HuH-7 (cell line): ENCODE measurements around the gene HAAO.
"Not testable (repeated sequence)": the region's sequence is repeated elsewhere in the genome, so short reads cannot be mapped to it uniquely, and the experiment has no call there.

Experiments used
- DNase-seq: peaks from one replicate; pipeline ENCODE4 v3.0.0; 2011; ENCODE audit warnings: low spot score

HAAO gene

GRCh38 chr2:42747422-42747821 lies 45.0 kb downstream of the HAAO start:
- DNase-seq: no peak

GRCh38 chr2:42744545-42745082 lies 47.8 kb downstream of the HAAO start:
- DNase-seq: no peak

GRCh38 chr2:42743659-42743990 lies 48.8 kb downstream of the HAAO start:
- DNase-seq: no peak

GRCh38 chr2:42742740-42743658 lies 49.4 kb downstream of the HAAO start:
- DNase-seq: no peak

GRCh38 chr2:42741140-42741539 lies 51.2 kb downstream of the HAAO start:
- DNase-seq: no peak

- no peak for DNase-seq
These were observed 55.6 kb downstream of the HAAO start for GRCh38 chr2:42736598-42737322.

- no peak for DNase-seq
These were observed 58.5 kb downstream of the HAAO start for GRCh38 chr2:42733852-42734251.

GRCh38 chr2:42731316-42731715 lies 61.1 kb downstream of the HAAO start:
- not testable (repeated sequence) for DNase-seq

GRCh38 chr2:42726680-42727079 lies 65.7 kb downstream of the HAAO start:
- DNase-seq: no peak

- no peak for DNase-seq
These were observed 66.7 kb downstream of the HAAO start for GRCh38 chr2:42725657-42726056.

GRCh38 chr2:42724886-42725285 lies 67.5 kb downstream of the HAAO start:
- no peak for DNase-seq

- DNase-seq: no peak
These were observed 68.9 kb downstream of the HAAO start for GRCh38 chr2:42723465-42723864.

- no peak for DNase-seq
These were observed 69.8 kb downstream of the HAAO start for GRCh38 chr2:42722320-42723190.

- DNase-seq: no peak
These were observed 70.5 kb downstream of the HAAO start for GRCh38 chr2:42721898-42722297.
